HL-60 (cell line): ENCODE results near the gene CTSW.

Experiments used
- GABPA ChIP-seq: IDR thresholded peaks from 2 replicates; pipeline ENCODE4 v1.6.1; 2012; ENCODE audit warnings: low read depth
- POLR2AphosphoS5 ChIP-seq: IDR thresholded peaks from 2 replicates; pipeline ENCODE4 v1.6.1; 2012; ENCODE audit warnings: low read depth
- SPI1 ChIP-seq: IDR thresholded peaks from 2 replicates; pipeline ENCODE4 v1.6.1; 2012; ENCODE audit warnings: low read depth, mild to moderate bottlenecking, borderline replicate concordance
- TF ChIP-seq, protein P1 (sequence below): IDR thresholded peaks from one replicate; pipeline ENCODE4 v1.5.1; 2011; ENCODE audit warnings: low read length, control low read depth, inconsistent platforms; ENCODE audit not compliant: insufficient read depth
- TF ChIP-seq, protein P2 (sequence below): IDR thresholded peaks from 2 replicates; pipeline ENCODE4 v1.6.1; 2012; ENCODE audit warnings: low read depth; ENCODE audit not compliant: insufficient replicate concordance

DNA sequence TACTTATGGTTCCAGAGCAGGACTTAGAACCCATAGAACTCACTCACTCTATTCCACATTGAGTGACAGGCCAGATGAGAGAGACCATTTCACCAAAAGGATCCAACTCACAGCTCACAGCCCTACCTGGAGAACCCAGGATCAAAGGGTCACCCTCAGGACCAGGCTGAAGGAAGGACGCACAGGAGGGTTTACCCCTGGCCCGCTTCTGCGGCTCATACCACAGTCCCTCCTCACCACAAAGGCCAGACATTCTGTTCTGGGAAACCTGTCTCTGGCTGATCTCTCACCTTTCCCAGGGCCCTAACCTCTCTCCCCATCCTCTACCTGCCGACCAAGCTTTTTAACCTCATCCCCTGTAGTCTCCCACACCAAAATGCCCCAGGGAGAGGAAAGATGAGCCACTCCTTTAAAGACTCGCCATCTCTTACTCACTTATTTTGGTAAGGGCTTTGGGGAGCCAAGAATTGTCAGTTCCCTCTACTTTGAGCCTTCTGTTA, 15.9 kb downstream of the CTSW start:
- TF ChIP-seq, protein P1, sequence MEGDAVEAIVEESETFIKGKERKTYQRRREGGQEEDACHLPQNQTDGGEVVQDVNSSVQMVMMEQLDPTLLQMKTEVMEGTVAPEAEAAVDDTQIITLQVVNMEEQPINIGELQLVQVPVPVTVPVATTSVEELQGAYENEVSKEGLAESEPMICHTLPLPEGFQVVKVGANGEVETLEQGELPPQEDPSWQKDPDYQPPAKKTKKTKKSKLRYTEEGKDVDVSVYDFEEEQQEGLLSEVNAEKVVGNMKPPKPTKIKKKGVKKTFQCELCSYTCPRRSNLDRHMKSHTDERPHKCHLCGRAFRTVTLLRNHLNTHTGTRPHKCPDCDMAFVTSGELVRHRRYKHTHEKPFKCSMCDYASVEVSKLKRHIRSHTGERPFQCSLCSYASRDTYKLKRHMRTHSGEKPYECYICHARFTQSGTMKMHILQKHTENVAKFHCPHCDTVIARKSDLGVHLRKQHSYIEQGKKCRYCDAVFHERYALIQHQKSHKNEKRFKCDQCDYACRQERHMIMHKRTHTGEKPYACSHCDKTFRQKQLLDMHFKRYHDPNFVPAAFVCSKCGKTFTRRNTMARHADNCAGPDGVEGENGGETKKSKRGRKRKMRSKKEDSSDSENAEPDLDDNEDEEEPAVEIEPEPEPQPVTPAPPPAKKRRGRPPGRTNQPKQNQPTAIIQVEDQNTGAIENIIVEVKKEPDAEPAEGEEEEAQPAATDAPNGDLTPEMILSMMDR = no peak
- TF ChIP-seq, protein P2, sequence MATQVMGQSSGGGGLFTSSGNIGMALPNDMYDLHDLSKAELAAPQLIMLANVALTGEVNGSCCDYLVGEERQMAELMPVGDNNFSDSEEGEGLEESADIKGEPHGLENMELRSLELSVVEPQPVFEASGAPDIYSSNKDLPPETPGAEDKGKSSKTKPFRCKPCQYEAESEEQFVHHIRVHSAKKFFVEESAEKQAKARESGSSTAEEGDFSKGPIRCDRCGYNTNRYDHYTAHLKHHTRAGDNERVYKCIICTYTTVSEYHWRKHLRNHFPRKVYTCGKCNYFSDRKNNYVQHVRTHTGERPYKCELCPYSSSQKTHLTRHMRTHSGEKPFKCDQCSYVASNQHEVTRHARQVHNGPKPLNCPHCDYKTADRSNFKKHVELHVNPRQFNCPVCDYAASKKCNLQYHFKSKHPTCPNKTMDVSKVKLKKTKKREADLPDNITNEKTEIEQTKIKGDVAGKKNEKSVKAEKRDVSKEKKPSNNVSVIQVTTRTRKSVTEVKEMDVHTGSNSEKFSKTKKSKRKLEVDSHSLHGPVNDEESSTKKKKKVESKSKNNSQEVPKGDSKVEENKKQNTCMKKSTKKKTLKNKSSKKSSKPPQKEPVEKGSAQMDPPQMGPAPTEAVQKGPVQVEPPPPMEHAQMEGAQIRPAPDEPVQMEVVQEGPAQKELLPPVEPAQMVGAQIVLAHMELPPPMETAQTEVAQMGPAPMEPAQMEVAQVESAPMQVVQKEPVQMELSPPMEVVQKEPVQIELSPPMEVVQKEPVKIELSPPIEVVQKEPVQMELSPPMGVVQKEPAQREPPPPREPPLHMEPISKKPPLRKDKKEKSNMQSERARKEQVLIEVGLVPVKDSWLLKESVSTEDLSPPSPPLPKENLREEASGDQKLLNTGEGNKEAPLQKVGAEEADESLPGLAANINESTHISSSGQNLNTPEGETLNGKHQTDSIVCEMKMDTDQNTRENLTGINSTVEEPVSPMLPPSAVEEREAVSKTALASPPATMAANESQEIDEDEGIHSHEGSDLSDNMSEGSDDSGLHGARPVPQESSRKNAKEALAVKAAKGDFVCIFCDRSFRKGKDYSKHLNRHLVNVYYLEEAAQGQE = no peak
- TF ChIP-seq GABPA = no peak
- no peak for TF ChIP-seq POLR2AphosphoS5
- no peak for TF ChIP-seq SPI1
